Gastrocnemius medialis (tissue), 4 donors: ENCODE results near the gene PEA15.

Experiments
- POLR2A ChIP-seq, 2 donors: fragments of 450-650 bp; IDR thresholded peaks; one replicate each; pipeline ENCODE4 v1.6.1; 2017; ENCODE audit warnings: antibody characterized with exemption in 2 of 2, mild to moderate bottlenecking in 2 of 2, moderate library complexity in 2 of 2
- TF ChIP-seq, protein P1 (sequence below), 5 experiments: fragments of 450-650 bp in 3 of 5; fragments of 200-600 bp in 2 of 5; sonication (generic) in 2 of 5; IDR thresholded peaks in 4 of 5; conservative IDR thresholded peaks in 1 of 5; 1 replicate in 4 of 5; 2 replicates in 1 of 5; pipeline ENCODE4 v1.5.1; 2016 to 2019; ENCODE audit warnings: antibody characterized with exemption in 5 of 5, mild to moderate bottlenecking in 3 of 5, moderate library complexity in 3 of 5

DNA sequence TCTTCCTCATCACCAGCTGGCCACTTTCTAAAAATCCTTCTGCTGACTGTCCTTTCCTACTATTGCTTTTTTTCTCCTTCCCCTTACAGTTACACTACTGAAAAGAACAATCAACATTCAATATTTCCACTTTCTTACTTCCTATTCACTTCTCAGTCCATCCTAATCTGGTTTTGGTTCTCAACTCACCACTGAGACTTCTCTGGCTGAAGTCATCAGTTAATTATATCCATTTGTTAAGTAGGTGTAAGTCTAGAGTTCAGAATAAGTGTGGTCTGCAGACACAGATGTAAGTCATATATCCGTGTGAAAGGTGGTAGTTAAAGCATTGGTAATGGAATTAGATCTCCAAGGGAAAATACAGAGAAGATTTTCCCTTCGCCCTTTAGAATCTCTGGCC is 21.4 kb downstream of the PEA15 start:
- TF ChIP-seq, protein P1, sequence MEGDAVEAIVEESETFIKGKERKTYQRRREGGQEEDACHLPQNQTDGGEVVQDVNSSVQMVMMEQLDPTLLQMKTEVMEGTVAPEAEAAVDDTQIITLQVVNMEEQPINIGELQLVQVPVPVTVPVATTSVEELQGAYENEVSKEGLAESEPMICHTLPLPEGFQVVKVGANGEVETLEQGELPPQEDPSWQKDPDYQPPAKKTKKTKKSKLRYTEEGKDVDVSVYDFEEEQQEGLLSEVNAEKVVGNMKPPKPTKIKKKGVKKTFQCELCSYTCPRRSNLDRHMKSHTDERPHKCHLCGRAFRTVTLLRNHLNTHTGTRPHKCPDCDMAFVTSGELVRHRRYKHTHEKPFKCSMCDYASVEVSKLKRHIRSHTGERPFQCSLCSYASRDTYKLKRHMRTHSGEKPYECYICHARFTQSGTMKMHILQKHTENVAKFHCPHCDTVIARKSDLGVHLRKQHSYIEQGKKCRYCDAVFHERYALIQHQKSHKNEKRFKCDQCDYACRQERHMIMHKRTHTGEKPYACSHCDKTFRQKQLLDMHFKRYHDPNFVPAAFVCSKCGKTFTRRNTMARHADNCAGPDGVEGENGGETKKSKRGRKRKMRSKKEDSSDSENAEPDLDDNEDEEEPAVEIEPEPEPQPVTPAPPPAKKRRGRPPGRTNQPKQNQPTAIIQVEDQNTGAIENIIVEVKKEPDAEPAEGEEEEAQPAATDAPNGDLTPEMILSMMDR (IDR thresholded peaks at IDR 0.05 in 4 of 5, conservative IDR thresholded peaks at IDR 0.05 in 1 of 5), result no peak
- TF ChIP-seq POLR2A (IDR thresholded peaks at IDR 0.05), result no peak
